GM21619 (cell line): ENCODE data around the gene TMEM88.
A peak's percentile ranks its signal among the peaks of the same experiment; 100 is the strongest.

ENCODE experiments used
- ATAC-seq: cut with Tn5 transposase; IDR thresholded peaks from one replicate; pipeline ENCODE4 v1.9.1; 2021; ENCODE audit not compliant: unreplicated experiment

TMEM88 gene

GRCh38 chr17:7884581-7885366, 29.9 kb downstream of the TMEM88 start:
- ATAC-seq = no peak

DNA sequence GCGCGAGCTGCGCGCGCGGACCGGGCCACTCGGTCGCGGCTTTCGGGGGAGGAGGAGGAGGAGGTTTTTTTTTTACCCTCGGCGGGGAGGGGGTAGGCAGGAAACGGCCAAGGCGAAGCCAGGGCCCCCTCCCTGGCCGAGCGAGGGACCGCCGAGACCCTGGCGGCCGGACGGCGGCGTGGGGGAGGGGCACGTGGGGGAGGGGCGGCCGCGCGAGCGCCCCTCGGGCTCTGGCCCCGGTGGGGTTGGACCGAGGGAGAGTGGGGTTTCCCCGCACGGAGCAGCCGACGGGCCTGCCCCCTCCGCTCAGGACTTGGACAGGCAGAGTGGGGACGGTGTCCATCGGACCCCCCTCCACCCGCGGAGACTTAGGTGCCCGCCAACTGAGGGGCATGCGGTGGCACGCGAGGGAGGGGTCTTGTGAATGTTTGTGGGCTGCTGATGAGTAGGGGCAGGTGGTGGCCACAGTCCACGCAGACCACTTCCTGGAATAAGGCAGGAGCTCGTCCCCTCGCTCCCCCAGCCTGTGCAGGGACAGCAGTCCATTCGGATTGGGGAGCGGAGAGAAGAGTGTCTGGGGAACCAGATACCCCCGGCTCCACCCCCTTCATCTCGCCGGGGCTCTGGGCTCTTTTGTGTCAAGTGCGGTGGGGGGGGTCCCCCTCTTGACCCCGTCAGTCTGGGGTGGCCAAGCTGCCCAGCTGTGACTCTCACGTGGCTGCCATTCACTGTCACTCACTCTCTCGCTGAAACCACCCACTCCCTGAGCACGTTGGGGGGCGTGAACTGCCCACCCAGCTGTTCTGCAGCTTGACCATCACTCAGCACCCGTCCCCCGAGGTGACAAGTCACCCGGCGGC, 30.7 kb downstream of the TMEM88 start:
- peak; percentile 38 for ATAC-seq

DNA sequence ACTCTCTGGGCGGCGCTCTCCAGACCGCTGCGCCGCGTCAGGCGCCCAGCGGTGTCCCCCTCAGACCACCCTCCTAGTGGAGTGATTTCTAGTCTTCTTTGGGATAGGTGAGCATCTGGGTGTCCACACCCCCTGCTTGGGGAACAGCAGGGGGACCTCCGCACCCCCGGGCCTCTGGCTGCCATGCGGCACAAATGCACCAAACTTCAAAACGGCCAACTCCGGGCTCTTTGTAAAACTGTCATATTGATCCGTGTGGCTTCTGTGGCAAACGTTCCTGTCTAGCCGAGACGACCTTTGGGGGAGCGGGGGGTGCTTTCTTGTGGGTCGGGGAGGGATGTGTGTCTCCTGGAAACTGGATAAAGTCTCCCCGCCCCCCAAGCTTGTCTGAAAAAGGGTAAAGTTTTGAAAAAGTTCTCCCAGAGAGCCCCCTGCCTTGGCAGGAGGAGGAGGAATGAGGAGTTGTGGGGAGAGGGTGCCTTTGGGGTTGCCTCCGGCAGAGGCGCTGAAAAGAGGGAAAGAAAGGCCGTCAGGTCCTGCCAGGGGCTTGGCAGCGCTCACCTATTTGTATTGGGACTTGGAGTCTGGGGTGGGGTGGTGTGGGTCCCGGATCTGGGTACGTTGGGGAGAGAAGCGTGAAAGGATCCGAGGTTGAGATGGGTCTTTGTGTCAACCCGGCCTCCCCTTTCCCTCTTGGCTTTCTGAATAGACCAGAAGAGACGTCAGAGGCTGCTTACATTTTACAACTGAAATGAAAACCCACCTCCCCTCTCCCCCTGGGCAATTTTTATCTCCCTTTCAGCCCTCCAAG, 31.6 kb downstream of the TMEM88 start:
- no peak for ATAC-seq

GRCh38 chr17:7887038-7887481, 32.2 kb downstream of the TMEM88 start:
- ATAC-seq = no peak

DNA sequence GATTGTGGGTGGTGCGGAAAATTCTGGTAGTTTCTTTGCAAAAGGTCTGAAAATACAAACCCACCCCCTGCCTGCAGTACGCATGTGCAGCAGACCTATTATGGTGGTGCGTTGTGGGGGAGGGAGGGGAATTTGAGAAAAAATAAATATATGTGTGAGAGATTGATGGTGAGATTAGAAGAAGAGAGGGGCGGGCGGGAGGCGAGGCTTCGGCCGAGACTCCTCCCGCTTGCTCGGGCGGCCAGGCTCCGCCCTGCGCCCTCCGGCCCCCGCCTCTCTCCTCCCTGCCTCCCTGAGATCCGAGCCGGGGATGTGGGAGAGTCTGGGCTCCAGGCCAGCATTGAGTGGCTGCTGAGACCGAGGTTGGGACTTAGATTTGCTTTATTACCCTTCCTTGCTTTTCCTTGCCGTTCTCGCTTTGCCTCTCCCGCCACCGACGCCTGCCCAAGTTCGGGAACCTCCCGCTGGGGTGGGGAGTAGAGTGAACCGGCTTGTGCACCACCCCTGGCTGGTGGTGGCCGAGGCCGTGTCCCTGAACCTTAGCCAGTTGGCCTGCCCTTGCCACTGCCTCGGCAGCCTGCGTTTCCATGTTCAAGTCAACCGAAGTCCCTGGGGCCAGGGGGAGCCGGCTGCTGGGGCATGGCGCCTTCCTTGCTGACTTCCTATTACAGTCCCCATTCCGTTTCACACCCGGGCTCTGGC, 32.8 kb downstream of the TMEM88 start:
- ATAC-seq = no peak

DNA sequence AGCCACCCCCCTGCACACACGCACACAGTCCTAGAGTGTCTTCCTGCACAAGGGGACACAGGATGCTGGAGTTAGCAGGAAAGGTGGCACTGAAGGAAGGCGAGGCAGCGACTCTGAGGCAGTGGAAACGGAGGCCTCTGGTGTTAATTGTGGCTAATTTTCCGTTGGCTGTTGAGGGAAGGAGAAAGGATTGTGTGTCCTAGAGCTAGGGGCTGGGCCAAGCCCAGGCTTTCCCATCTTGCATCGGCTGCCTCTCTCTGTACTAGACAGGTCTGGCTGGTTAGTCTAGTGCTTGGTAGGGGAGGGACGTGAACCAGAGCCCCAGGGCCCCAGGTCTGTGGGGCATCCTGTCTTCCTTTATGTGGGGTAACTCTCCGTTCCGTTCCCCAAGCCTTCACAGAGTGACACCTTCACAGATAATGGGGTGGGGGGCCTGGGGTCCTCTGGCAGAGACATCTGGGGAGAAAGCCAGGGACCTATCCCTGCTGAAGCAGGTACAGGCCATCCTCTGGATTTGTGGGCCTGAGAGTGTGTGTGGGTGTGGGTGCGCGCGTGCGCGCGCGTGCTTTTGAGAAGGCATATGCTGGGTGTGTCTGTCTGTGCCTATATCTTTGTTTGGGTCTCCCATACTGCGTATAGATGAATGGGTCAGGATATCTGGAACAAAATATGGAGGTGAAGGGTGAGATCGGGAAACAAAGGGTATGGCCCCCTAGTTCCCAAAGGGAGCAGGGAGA, 33.5 kb downstream of the TMEM88 start, which contains the start of gene CHD3:
Gene CHD3, plus strand, starts transcription at position 606 of the 737 bp plus-strand sequence. CDS start 212 bp downstream, outside the sequence.
- ATAC-seq = no peak

DNA sequence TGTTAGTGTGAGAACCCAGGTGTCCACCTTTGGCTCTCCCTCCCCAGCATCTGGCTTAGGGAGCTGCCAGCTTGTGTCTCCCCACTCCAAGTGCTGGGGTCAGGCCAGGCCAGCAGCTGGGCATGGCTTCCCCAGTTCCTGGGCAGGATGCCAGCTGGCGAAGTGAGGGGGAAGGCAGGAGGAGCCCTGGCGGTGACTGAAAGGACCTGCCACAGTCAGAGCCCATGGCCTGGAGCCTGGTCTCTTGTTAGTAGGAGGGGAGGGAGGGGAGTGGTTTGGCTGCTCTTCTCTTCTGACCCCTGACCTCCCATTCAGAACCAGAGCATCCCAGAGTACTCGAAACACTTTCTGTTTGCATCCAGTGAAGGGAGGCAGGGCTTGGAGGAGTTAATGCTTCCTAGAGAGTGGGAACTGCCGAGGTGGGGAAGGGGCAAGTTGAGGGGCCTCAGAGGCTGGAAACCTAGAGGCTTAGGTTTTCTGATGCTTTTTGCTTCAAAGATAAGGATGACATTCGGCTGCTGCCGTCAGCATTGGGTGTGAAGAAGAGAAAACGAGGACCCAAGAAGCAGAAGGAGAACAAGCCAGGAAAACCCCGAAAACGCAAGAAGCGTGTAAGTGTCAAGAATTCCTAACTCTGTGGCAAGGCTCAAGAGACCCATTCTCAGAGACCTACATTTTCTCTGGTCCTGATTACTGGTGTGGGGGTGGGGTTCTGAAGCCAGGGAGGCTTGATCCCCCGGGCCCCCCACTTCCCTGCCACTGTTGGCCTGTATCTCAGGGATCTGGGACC, 34.5 kb downstream of the TMEM88 start:
- ATAC-seq = no peak

- ATAC-seq = no peak
Measured at GRCh38 chr17:7893187-7893880, 38.5 kb downstream of the TMEM88 start.

- ATAC-seq = no peak
Measured at GRCh38 chr17:7894226-7894625, 39.4 kb downstream of the TMEM88 start.

DNA sequence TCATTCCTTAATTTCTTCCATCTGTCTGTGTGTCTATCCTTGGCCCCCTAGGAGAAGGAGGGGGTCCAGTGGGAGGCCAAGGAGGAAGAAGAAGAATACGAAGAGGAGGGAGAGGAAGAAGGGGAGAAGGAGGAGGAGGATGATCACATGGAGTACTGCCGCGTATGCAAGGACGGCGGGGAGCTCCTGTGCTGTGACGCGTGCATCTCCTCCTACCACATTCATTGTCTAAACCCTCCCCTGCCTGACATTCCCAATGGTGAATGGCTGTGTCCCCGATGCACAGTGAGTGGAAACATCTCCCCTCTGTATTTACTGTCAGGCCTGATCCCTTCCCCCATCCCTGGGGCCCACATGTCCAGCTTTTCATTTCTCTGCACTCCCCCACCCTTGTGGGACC, 40.0 kb downstream of the TMEM88 start:
- ATAC-seq = no peak

DNA sequence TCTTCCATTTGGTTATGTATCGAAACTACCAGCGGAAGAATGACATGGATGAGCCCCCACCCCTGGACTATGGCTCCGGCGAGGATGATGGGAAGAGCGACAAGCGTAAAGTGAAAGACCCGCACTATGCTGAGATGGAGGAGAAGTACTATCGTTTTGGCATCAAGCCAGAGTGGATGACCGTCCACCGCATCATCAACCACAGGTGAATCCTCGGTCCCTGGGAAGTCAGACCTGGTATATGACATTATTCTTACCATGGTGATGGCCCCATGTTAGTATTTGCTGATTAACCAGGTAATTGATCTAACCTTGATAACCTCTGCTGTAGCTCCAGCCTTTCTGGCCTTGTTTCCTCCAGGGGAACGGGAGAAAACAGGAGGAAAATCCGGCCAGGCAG, 42.2 kb downstream of the TMEM88 start:
- ATAC-seq = no peak

DNA sequence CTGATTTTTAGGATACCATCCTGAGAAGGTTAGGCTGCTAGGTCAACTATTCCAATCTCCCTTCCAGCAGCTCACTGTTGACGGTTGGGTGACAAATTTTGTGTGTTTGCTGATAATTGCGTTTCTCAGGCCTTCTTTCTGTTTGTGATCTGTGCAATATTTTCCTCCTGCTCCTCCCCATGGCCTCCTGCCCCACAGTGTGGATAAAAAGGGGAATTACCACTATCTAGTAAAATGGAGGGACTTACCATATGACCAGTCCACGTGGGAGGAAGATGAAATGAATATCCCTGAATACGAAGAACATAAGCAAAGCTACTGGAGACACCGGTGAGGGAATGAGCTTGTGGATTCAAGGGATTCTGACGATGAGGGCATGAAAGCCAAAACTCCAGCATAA, 42.9 kb downstream of the TMEM88 start:
- ATAC-seq = no peak

GRCh38 chr17:7903154-7904103, 48.6 kb downstream of the TMEM88 start:
- no peak for ATAC-seq
